ENCODE measurements around the gene GALNS.

DNA sequence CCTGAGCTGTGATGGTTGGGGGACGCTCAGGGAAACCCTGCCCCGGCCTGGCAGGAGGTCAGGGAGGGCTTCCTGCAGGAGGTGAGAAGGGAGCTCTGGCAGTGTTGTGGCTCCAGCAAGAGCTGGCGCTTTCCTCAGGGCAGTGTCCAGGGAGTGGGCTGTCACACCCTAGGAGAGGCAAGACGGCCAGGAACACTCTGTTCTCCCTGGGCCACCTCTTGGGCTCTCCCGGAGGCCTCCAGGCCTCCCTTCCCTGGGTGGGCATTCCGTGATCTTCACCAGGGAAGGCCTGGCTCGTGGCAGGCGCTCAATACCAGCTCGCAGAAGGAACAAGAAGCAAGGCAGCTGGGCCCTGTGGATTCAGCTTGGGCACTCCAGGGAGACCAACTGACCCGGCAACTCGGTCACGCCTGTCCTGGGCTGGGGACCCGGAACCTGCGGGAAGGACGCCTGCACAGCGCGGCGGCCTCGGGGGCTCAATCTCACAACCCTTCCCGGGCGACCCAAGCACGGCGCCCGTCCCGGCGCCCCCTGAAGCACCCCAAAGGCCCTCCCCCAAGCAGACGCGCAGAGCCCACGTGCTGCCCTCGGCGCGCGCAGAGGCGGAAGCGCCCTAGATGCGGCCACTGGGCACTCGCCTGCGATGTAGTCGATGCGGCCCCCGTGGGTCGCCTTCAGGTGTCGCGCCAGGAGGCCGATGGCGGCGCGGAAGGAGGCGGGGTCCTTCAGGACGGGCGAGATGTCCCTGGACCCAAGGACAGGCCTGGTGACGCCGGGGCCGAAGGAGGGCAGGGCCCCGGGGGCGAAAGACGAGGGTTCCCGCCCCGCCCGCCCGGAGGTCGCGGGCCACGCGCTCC lies 45.6 kb downstream of the GALNS start:
- TF ChIP-seq CTCF (IDR thresholded peaks at IDR 0.05) (no peak), TCF7L2 (IDR thresholded peaks at IDR 0.05; ENCODE audit: low read depth, low read length) (no peak), SIN3A (IDR thresholded peaks at IDR 0.05; ENCODE audit: borderline replicate concordance, insufficient read depth, low read depth, low read length) (0 out of 2 replicates have a peak, but pooled peaks have one; percentile 47), POLR2AphosphoS5 (IDR thresholded peaks at IDR 0.05; ENCODE audit: low read depth, low read length) (no peak), REST (IDR thresholded peaks at IDR 0.05; ENCODE audit: insufficient read depth in 1 of 2, low read depth in 2 of 2, low read length in 1 of 2) (no peak)

Data from Panc1 (cell line).